Measurements from ENCODE around the gene LDAF1. TPM values are rescaled to one million over a fixed set of nuclear protein-coding genes. Genes with fewer than 3 reads are reported as not detected.

The LDAF1 gene
- total RNA-seq, 1 donor from 2014 or later: 63.8 TPM

GRCh38 chr16:21227866-21228265 is 69.4 kb downstream of the LDAF1 start:
- no peak overlapping the region for H3K27ac ChIP-seq
- intact Hi-C loops (cut with DNase I): no loop called here
- H3K4me3 ChIP-seq: no peak overlapping the region
- TF ChIP-seq POLR2AphosphoS5 (IDR thresholded peaks at IDR 0.05; ENCODE audit: insufficient read depth in 1 of 2, low read depth in 1 of 2) (no peak), POLR2A (IDR thresholded peaks at IDR 0.05) (no peak)
- TF ChIP-seq, protein P1, sequence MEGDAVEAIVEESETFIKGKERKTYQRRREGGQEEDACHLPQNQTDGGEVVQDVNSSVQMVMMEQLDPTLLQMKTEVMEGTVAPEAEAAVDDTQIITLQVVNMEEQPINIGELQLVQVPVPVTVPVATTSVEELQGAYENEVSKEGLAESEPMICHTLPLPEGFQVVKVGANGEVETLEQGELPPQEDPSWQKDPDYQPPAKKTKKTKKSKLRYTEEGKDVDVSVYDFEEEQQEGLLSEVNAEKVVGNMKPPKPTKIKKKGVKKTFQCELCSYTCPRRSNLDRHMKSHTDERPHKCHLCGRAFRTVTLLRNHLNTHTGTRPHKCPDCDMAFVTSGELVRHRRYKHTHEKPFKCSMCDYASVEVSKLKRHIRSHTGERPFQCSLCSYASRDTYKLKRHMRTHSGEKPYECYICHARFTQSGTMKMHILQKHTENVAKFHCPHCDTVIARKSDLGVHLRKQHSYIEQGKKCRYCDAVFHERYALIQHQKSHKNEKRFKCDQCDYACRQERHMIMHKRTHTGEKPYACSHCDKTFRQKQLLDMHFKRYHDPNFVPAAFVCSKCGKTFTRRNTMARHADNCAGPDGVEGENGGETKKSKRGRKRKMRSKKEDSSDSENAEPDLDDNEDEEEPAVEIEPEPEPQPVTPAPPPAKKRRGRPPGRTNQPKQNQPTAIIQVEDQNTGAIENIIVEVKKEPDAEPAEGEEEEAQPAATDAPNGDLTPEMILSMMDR (IDR thresholded peaks at IDR 0.05): no peak
- no peaks in the 10 kb centered on the region for H3K36me3 ChIP-seq
- no peak for DNase-seq (ENCODE audit: extremely low spot score in 2 of 2)
- no peaks in the 10 kb centered on the region for H3K27me3 ChIP-seq
- no peaks in the 10 kb centered on the region for H3K4me1 ChIP-seq
- H3K9me3 ChIP-seq: no peaks in the 10 kb centered on the region

- DNase-seq (ENCODE audit: extremely low spot score in 2 of 2): peak in 1 of 2 donors; percentile 22
- Histone ChIP-seq H3K27ac (no peak overlapping the region), H3K27me3 (no peaks in the 10 kb centered on the region), H3K4me1 (no peaks in the 10 kb centered on the region), H3K36me3 (no peaks in the 10 kb centered on the region), H3K9me3 (no peaks in the 10 kb centered on the region), H3K4me3 (no peak overlapping the region)
- TF ChIP-seq, protein P1 (IDR thresholded peaks at IDR 0.05): no peak
- TF ChIP-seq POLR2AphosphoS5 (IDR thresholded peaks at IDR 0.05; ENCODE audit: insufficient read depth in 1 of 2, low read depth in 1 of 2): no peak
- no peak for TF ChIP-seq POLR2A (IDR thresholded peaks at IDR 0.05)
- intact Hi-C loops (cut with DNase I): no loop called here
These were observed 69.9 kb downstream of the LDAF1 start for GRCh38 chr16:21228361-21228872.

Other genes starting within 250 kb of the LDAF1 start
- 0.25 TPM for gene DNAH3, start 7.8 kb upstream of the LDAF1 start, total RNA-seq
- gene ZP2, start 52.9 kb downstream of the LDAF1 start, total RNA-seq: not detected
- gene ANKS4B, start 75.0 kb downstream of the LDAF1 start, total RNA-seq: not detected
- 3.9 TPM for gene CRYM, start 119.6 kb downstream of the LDAF1 start, total RNA-seq

Measured in vagina (tissue), 2 donors.